GM12878 (cell line): ENCODE measurements around the gene F10. TPM values are rescaled to one million over a fixed set of nuclear protein-coding genes. Genes with fewer than 3 reads are reported as not detected.

ENCODE experiments used
- ATAC-seq: fragments of 200-7000 bp; cut with Tn5 transposase; 3 replicates; pipeline ENCODE4 v1.9.1; 2020; ENCODE audit warnings: mild to moderate bottlenecking, moderate library complexity
- BruUV-seq: library from RNA; stranded (reverse); fragments of 400-500 nt; replicated peaks from 2 replicates; lab custom pipeline; 2021; lab: Mats Ljungman, UMichigan
- CTCF ChIA-PET: fragments of 300-600 bp; sonication (Branson Sonifier 250); formaldehyde crosslinking; extraction: SDS; loops from one replicate; lab custom pipeline; 2021; ENCODE audit warnings: inconsistent platforms; lab: Yijun Ruan, JAX
- POLR2A ChIA-PET: fragments of 350-600 bp; formaldehyde crosslinking; extraction: SDS; loops from one replicate; lab custom pipeline; 2021; ENCODE audit warnings: inconsistent platforms; lab: Charles Lee
- RAD21 ChIA-PET: fragments of 300-600 bp; sonication (Branson Sonifier 250); formaldehyde crosslinking; loops from one replicate; lab custom pipeline; 2023; ENCODE audit warnings: antibody characterized with exemption; ENCODE audit not compliant: unreplicated experiment; lab: Charles Lee
- SMC1A ChIA-PET: fragments of 300-600 bp; sonication (Branson Sonifier 250); formaldehyde crosslinking; loops from one replicate; lab custom pipeline; 2023; ENCODE audit not compliant: unreplicated experiment, uncharacterized antibody; lab: Charles Lee
- DNase-seq: peaks from one replicate; pipeline ENCODE4 v3.0.0-alpha.2; 2011; ENCODE audit warnings: low read depth, low spot score
- FAIRE-seq: peaks from 3 replicates; lab custom pipeline; 2011; peaks lifted over from hg19 to GRCh38; lab: Jason Lieb, UNC
- H2AFZ ChIP-seq: 2 replicates; pipeline ENCODE4 v1.6.0; 2011; ENCODE audit warnings: low read depth, low read length, control low read depth; ENCODE audit not compliant: control insufficient read depth
- H3K27ac ChIP-seq: 2 replicates; pipeline ENCODE4 v1.5.1; 2011; ENCODE audit warnings: control low read depth; ENCODE audit not compliant: control insufficient read depth, insufficient read depth
- H3K27me3 ChIP-seq, 2 experiments: replicated peaks in 1 of 2; 2 replicates each; pipeline versions ENCODE4 v1.6.0 to v1.6.1; 2011; ENCODE audit warnings: low read length in 1 of 2; ENCODE audit not compliant: control insufficient read depth in 2 of 2, insufficient read depth in 2 of 2
- H3K36me3 ChIP-seq, 2 experiments: 2 replicates each; pipeline ENCODE4 v1.5.1; 2011; ENCODE audit warnings: low read length in 1 of 2; ENCODE audit not compliant: control insufficient read depth in 2 of 2, insufficient read depth in 2 of 2
- H3K4me1 ChIP-seq: 2 replicates; pipeline ENCODE4 v1.6.1; 2011; ENCODE audit warnings: mild to moderate bottlenecking, low read length, moderate library complexity, mixed read lengths; ENCODE audit not compliant: control insufficient read depth, insufficient read depth
- H3K4me2 ChIP-seq: 2 replicates; pipeline ENCODE4 v1.6.0; 2011; ENCODE audit warnings: control low read depth; ENCODE audit not compliant: control insufficient read depth, insufficient read depth
- H3K4me3 ChIP-seq: fragments of 200-600 bp; sonication (generic); 2 replicates; pipeline ENCODE4 v1.5.1; 2016
- H3K79me2 ChIP-seq: 2 replicates; pipeline ENCODE4 v1.6.0; 2011; ENCODE audit warnings: low read length; ENCODE audit not compliant: control insufficient read depth, insufficient read depth
- H3K9ac ChIP-seq: 2 replicates; pipeline ENCODE4 v1.8.0; 2011; ENCODE audit warnings: low read length, control low read depth, mixed read lengths; ENCODE audit not compliant: control insufficient read depth, insufficient read depth
- H3K9me3 ChIP-seq: replicated peaks from 3 replicates; pipeline ENCODE4 v1.5.1; 2011; ENCODE audit warnings: mild to moderate bottlenecking, low read length; ENCODE audit not compliant: control insufficient read depth, insufficient read depth
- H4K20me1 ChIP-seq: 2 replicates; pipeline ENCODE4 v1.6.0; 2011; ENCODE audit not compliant: control insufficient read depth, insufficient read depth
- EP300 ChIP-seq, 2 experiments: fragments of 150-350 bp in 1 of 2; IDR thresholded peaks; 2 replicates each; pipeline ENCODE4 v1.6.1; 2011 to 2012; ENCODE audit warnings: low read depth in 2 of 2, low read length in 2 of 2, borderline replicate concordance in 1 of 2, improper control_type of control experiment in 1 of 2, inconsistent platforms in 1 of 2; ENCODE audit not compliant: control insufficient read depth in 1 of 2
- HDAC2 ChIP-seq: fragments of 200-600 bp; sonication (generic); IDR thresholded peaks from 2 replicates; pipeline ENCODE4 v1.6.1; 2017
- JUNB ChIP-seq: IDR thresholded peaks from 2 replicates; pipeline ENCODE4 v1.6.1; 2016; ENCODE audit warnings: antibody characterized with exemption, mild to moderate bottlenecking
- KLF5 ChIP-seq: fragments of 450-650 bp; IDR thresholded peaks from 2 replicates; pipeline ENCODE4 v1.6.1; 2014; ENCODE audit warnings: mild to moderate bottlenecking; ENCODE audit not compliant: partially characterized antibody
- MTA3 ChIP-seq: IDR thresholded peaks from 2 replicates; pipeline ENCODE4 v1.6.1; 2012; ENCODE audit warnings: low read length, inconsistent platforms, borderline replicate concordance
- NFXL1 ChIP-seq: fragments of 450-650 bp; IDR thresholded peaks from 2 replicates; pipeline ENCODE4 v1.6.1; 2017; ENCODE audit warnings: antibody characterized with exemption, mild to moderate bottlenecking, borderline replicate concordance
- RFX5 ChIP-seq: IDR thresholded peaks from 2 replicates; pipeline ENCODE4 v1.6.1; 2011; ENCODE audit warnings: low read depth, low read length, improper control_type of control experiment
- RUNX3 ChIP-seq: IDR thresholded peaks from 2 replicates; pipeline ENCODE4 v1.6.1; 2012; ENCODE audit warnings: low read length, inconsistent platforms
- SIX5 ChIP-seq: IDR thresholded peaks from 2 replicates; pipeline ENCODE4 v1.6.1; 2011; ENCODE audit warnings: mild to moderate bottlenecking, low read depth, low read length, moderate library complexity; ENCODE audit not compliant: severe bottlenecking
- STAT1 ChIP-seq: fragments of 450-650 bp; conservative IDR thresholded peaks from 2 replicates; pipeline ENCODE4 v1.6.1; 2014; ENCODE audit warnings: antibody characterized with exemption, mild to moderate bottlenecking
- TCF12 ChIP-seq: IDR thresholded peaks from 2 replicates; pipeline ENCODE4 v1.6.1; 2011; ENCODE audit warnings: low read depth, mild to moderate bottlenecking, low read length
- YBX1 ChIP-seq: fragments of 450-650 bp; IDR thresholded peaks from 2 replicates; pipeline ENCODE4 v1.6.1; 2016; ENCODE audit warnings: antibody characterized with exemption
- ZBTB33 ChIP-seq: fragments of 450-650 bp; IDR thresholded peaks from 2 replicates; pipeline ENCODE4 v1.6.1; 2017; ENCODE audit warnings: mild to moderate bottlenecking
- WGBS: methylation state at CpG from one replicate; pipeline ENCODE4 v1.1.6; 2016; ENCODE audit warnings: low lambda C conversion rate; ENCODE audit not compliant: insufficient replicate concordance, insufficient coverage; ENCODE audit errors: missing lambda C conversion rate; 5-methylcytosine and 5-hydroxymethylcytosine counted together
- in situ Hi-C: fragments of 300-500 bp; cut with MboI; formaldehyde crosslinking; loops from 9 replicates; pipeline ENCODE4 v1.14.3; 2018; ENCODE audit warnings: mixed read lengths
- intact Hi-C: fragments of 100-400 bp; cut with micrococcal nuclease; formaldehyde crosslinking; loops from one replicate; pipeline ENCODE4 v1.14.2; 2022; ENCODE audit not compliant: unreplicated experiment
- polyA plus RNA-seq, 11 experiments: library from polyadenylated mRNA; depleted of rRNA in 4 of 11; unstranded in 6 of 11; stranded (reverse) in 5 of 11; fragments of >200 nt; fragmentation: Nextera tagmentation in 4 of 11; fragmentation: Illumina TruSeq in 1 of 11; extraction: Ambion mirVana in 4 of 11; extraction: Trizol in 1 of 11; gene quantifications; 1 replicate in 1 of 11; 2 replicates in 10 of 11; pipeline versions ENCODE4 v1.2.1 to v1.2.3, GENCODE V29; 2011 to 2016; ENCODE audit warnings: inconsistent platforms in 2 of 11, missing spikeins in 2 of 11, low read depth in 1 of 11
- total RNA-seq, 4 experiments: library from RNA; depleted of rRNA in 3 of 4; stranded (reverse); fragments of >200 nt in 3 of 4; fragmentation: Illumina TruSeq in 1 of 4; extraction: Trizol in 1 of 4; gene quantifications; 2 replicates each; pipeline versions ENCODE4 v1.2.1 to v1.2.3, GENCODE V29; 2013 to 2021
- TF ChIP-seq, protein P1 (sequence below): fragments of 450-650 bp; IDR thresholded peaks from 2 replicates; pipeline ENCODE4 v1.6.1; 2018; ENCODE audit warnings: borderline replicate concordance, mild to moderate bottlenecking; ENCODE audit not compliant: partially characterized antibody
- TF ChIP-seq, protein P2 (sequence below): fragments of 450-650 bp; IDR thresholded peaks from 2 replicates; pipeline ENCODE4 v1.6.1; 2017; ENCODE audit warnings: antibody characterized with exemption, mild to moderate bottlenecking, moderate library complexity
- TF ChIP-seq, protein P3 (sequence below): IDR thresholded peaks from 2 replicates; pipeline ENCODE4 v1.6.1; 2011; ENCODE audit warnings: borderline replicate concordance, low read depth, mild to moderate bottlenecking, moderate library complexity, low read length; ENCODE audit not compliant: insufficient read depth, poor library complexity, severe bottlenecking

Gene F10
- total and polyA plus RNA-seq, 10 of the 15 experiments (the other 5 are each of a cell fraction or from before 2014, with no cell fraction given): not detected

GRCh38 chr13:113192279-113192678 is 69.7 kb downstream of the F10 start (continued):
- TF ChIP-seq, protein P1, sequence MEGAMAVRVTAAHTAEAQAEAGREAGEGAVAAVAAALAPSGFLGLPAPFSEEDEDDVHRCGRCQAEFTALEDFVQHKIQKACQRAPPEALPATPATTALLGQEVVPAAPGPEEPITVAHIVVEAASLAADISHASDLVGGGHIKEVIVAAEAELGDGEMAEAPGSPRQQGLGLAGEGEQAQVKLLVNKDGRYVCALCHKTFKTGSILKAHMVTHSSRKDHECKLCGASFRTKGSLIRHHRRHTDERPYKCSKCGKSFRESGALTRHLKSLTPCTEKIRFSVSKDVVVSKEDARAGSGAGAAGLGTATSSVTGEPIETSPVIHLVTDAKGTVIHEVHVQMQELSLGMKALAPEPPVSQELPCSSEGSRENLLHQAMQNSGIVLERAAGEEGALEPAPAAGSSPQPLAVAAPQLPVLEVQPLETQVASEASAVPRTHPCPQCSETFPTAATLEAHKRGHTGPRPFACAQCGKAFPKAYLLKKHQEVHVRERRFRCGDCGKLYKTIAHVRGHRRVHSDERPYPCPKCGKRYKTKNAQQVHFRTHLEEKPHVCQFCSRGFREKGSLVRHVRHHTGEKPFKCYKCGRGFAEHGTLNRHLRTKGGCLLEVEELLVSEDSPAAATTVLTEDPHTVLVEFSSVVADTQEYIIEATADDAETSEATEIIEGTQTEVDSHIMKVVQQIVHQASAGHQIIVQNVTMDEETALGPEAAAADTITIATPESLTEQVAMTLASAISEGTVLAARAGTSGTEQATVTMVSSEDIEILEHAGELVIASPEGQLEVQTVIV: no peak
- TF ChIP-seq KLF5: no peak
- no peak for TF ChIP-seq ZBTB33
- no peak for TF ChIP-seq SIX5
- TF ChIP-seq EP300 (IDR thresholded peaks at IDR 0.05; ENCODE audit: borderline replicate concordance in 1 of 2, control insufficient read depth in 1 of 2, low read depth in 2 of 2, low read length in 2 of 2): no peak
- TF ChIP-seq MTA3: no peak
- no peak for TF ChIP-seq STAT1
- no peak for TF ChIP-seq TCF12
- no peak for TF ChIP-seq RUNX3

DNA sequence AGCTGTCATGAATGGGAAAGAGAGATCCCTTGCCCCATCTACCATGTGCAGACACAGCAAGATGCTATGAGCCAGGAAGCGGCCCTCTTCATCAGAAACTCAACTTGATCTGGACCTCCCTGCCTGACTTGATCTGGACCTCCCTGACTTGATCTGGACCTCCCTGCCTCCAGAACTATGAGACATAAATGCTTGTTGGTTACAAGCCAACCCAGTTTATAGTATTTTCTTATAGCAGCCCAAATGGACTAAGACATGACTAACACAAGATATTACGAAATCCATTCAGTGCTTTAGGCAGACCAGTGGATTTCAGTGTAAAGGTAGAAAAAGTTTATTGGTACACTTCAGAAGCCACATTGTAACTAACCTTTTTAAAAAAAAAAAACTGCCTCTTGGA is 70.3 kb downstream of the F10 start:
- ChIA-PET CTCF (no interaction called here), RAD21 (no interaction called here)
- no peak for FAIRE-seq
- TF ChIP-seq YBX1: no peak
- TF ChIP-seq HDAC2: no peak
- TF ChIP-seq JUNB: no peak
- TF ChIP-seq, protein P2, sequence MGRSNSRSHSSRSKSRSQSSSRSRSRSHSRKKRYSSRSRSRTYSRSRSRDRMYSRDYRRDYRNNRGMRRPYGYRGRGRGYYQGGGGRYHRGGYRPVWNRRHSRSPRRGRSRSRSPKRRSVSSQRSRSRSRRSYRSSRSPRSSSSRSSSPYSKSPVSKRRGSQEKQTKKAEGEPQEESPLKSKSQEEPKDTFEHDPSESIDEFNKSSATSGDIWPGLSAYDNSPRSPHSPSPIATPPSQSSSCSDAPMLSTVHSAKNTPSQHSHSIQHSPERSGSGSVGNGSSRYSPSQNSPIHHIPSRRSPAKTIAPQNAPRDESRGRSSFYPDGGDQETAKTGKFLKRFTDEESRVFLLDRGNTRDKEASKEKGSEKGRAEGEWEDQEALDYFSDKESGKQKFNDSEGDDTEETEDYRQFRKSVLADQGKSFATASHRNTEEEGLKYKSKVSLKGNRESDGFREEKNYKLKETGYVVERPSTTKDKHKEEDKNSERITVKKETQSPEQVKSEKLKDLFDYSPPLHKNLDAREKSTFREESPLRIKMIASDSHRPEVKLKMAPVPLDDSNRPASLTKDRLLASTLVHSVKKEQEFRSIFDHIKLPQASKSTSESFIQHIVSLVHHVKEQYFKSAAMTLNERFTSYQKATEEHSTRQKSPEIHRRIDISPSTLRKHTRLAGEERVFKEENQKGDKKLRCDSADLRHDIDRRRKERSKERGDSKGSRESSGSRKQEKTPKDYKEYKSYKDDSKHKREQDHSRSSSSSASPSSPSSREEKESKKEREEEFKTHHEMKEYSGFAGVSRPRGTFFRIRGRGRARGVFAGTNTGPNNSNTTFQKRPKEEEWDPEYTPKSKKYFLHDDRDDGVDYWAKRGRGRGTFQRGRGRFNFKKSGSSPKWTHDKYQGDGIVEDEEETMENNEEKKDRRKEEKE: no peak
- no peak for TF ChIP-seq RFX5
- TF ChIP-seq, protein P3, sequence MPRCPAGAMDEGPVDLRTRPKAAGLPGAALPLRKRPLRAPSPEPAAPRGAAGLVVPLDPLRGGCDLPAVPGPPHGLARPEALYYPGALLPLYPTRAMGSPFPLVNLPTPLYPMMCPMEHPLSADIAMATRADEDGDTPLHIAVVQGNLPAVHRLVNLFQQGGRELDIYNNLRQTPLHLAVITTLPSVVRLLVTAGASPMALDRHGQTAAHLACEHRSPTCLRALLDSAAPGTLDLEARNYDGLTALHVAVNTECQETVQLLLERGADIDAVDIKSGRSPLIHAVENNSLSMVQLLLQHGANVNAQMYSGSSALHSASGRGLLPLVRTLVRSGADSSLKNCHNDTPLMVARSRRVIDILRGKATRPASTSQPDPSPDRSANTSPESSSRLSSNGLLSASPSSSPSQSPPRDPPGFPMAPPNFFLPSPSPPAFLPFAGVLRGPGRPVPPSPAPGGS: no peak
- TF ChIP-seq NFXL1: no peak

More for the DNA sequence above, 70.3 kb downstream of the F10 start:
- H4K20me1 ChIP-seq: no peaks in the 10 kb centered on the region
- ChIA-PET POLR2A (interaction anchor here (0.5 kb wide), 1 partner anchor 47 kb away, joined by 3 read pairs; no protein-coding TSS in a partner anchor), SMC1A (no interaction called here)
- H2AFZ ChIP-seq: no peak overlapping the region
- no peak overlapping the region for H3K4me3 ChIP-seq
- no peaks in the 10 kb centered on the region for H3K27me3 ChIP-seq
- no peaks in the 10 kb centered on the region for H3K79me2 ChIP-seq
- intact Hi-C loops (no loop called here), in situ Hi-C loops (no loop called here)
- BruUV-seq: no TSS peak
- ATAC-seq (no peak), DNase-seq (no peak)
- no peak overlapping the region for H3K27ac ChIP-seq
- peaks cover 12% of the 10 kb centered on the region; the same call in 2 of the 3 replicates for H3K9me3 ChIP-seq
- H3K4me1 ChIP-seq: no peaks in the 10 kb centered on the region
- 88% methylated on average over 2 of the region's 2 CpGs for WGBS
- no peak overlapping the region for H3K9ac ChIP-seq
- H3K4me2 ChIP-seq: no peak overlapping the region
- H3K36me3 ChIP-seq: peaks cover 9 to 25% of the 10 kb centered on the region in 2 experiments
